Measurements from ENCODE around the gene OLR1. TPM values are rescaled to one million over a fixed set of nuclear protein-coding genes. Genes with fewer than 3 reads are reported as not detected.
A peak's percentile ranks its signal among the peaks of the same experiment; 100 is the strongest.
"Not testable (repeated sequence)": the region's sequence is repeated elsewhere in the genome, so short reads cannot be mapped to it uniquely, and the experiment has no call there.

The OLR1 gene
- polyA plus RNA-seq, 1 donor = 2.3 TPM

GRCh38 chr12:10190558-10191388, 18.8 kb upstream of the OLR1 start:
- peak; percentile 34 for DNase-seq

GRCh38 chr12:10189653-10190052, 17.7 kb upstream of the OLR1 start:
- no peak for DNase-seq

GRCh38 chr12:10186958-10187357, 15.0 kb upstream of the OLR1 start:
- DNase-seq = not testable (repeated sequence)

GRCh38 chr12:10186299-10186698, 14.4 kb upstream of the OLR1 start:
- DNase-seq = no peak

GRCh38 chr12:10184261-10184843, 12.4 kb upstream of the OLR1 start:
- no peak for DNase-seq

- no peak for DNase-seq
Observed at GRCh38 chr12:10182354-10183049, 10.6 kb upstream of the OLR1 start.

- DNase-seq = no peak
Observed at GRCh38 chr12:10179776-10180181, 7.8 kb upstream of the OLR1 start.

- DNase-seq = no peak
Observed at GRCh38 chr12:10178821-10179220, 6.9 kb upstream of the OLR1 start, which contains the start of gene TMEM52B. Gene TMEM52B, plus strand, starts transcription at chr12:10179032. Its CDS starts 543 bp downstream, at chr12:10179575.

- DNase-seq = no peak
Observed at GRCh38 chr12:10175846-10176636, 4.1 kb upstream of the OLR1 start.

- no peak for DNase-seq
Observed at GRCh38 chr12:10174986-10175614, 3.2 kb upstream of the OLR1 start.

- no peak for DNase-seq
Observed at GRCh38 chr12:10170216-10170615, 1.7 kb downstream of the OLR1 start.

GRCh38 chr12:10169104-10169503, 2.8 kb downstream of the OLR1 start:
- no peak for DNase-seq

GRCh38 chr12:10167599-10167998, 4.3 kb downstream of the OLR1 start:
- DNase-seq = no peak

GRCh38 chr12:10165421-10165820, 6.5 kb downstream of the OLR1 start:
- no peak for DNase-seq

- DNase-seq = no peak
Observed at GRCh38 chr12:10163084-10163483, 8.8 kb downstream of the OLR1 start.

- no peak for DNase-seq
Observed at GRCh38 chr12:10160617-10161385, 11.1 kb downstream of the OLR1 start.

- no peak for DNase-seq
Observed at GRCh38 chr12:10159280-10159679, 12.7 kb downstream of the OLR1 start.

GRCh38 chr12:10158406-10158805, 13.5 kb downstream of the OLR1 start:
- no peak for DNase-seq

GRCh38 chr12:10155966-10156365, 16.0 kb downstream of the OLR1 start:
- DNase-seq = no peak

GRCh38 chr12:10154145-10154496, 17.8 kb downstream of the OLR1 start:
- no peak for DNase-seq

Data from hindlimb muscle (tissue), 1 donor.